SH-SY5Y (cell line): ENCODE data around the gene TSPO.

ENCODE experiments used
- GATA2 ChIP-seq: IDR thresholded peaks from 2 replicates; pipeline ENCODE4 v1.6.1; 2011; ENCODE audit warnings: mild to moderate bottlenecking, low read depth, low read length
- GATA3 ChIP-seq: IDR thresholded peaks from 2 replicates; pipeline ENCODE4 v1.6.1; 2011; ENCODE audit warnings: low read depth, mild to moderate bottlenecking, low read length, moderate library complexity

GRCh38 chr22:43198126-43198525 lies 46.8 kb downstream of the TSPO start:
- TF ChIP-seq GATA3 (no peak), GATA2 (no peak)
